Stimulated activated naive CD8-positive, alpha-beta T cell treated with anti-CD3 and anti-CD28 coated beads, Interleukin-15, Interleukin-2, amounts not matched to agents 100 ng/mL and 50 ng/mL, for 24 hours (primary cell): Measurements from ENCODE around the gene COMTD1.
"Not testable (repeated sequence)": the region's sequence is repeated elsewhere in the genome, so short reads cannot be mapped to it uniquely, and the experiment has no call there.

Source experiments
- H3K27ac Mint-ChIP-seq: one replicate; pipeline ENCODE4 v1.8.0; 2021; ENCODE audit warnings: mild to moderate bottlenecking, mixed read lengths
- H3K27me3 Mint-ChIP-seq: one replicate; pipeline ENCODE4 v1.8.0; 2021; ENCODE audit warnings: mixed read lengths
- H3K36me3 Mint-ChIP-seq: one replicate; pipeline ENCODE4 v1.8.0; 2021; ENCODE audit warnings: low read depth, mixed read lengths
- H3K4me1 Mint-ChIP-seq: one replicate; pipeline ENCODE4 v1.8.0; 2021; ENCODE audit warnings: low read depth, mixed read lengths
- H3K4me3 Mint-ChIP-seq: one replicate; pipeline ENCODE4 v1.8.0; 2021; ENCODE audit warnings: mild to moderate bottlenecking, mixed read lengths
- H3K9me3 Mint-ChIP-seq: one replicate; pipeline ENCODE4 v1.8.0; 2021; ENCODE audit warnings: mixed read lengths

COMTD1 gene

DNA sequence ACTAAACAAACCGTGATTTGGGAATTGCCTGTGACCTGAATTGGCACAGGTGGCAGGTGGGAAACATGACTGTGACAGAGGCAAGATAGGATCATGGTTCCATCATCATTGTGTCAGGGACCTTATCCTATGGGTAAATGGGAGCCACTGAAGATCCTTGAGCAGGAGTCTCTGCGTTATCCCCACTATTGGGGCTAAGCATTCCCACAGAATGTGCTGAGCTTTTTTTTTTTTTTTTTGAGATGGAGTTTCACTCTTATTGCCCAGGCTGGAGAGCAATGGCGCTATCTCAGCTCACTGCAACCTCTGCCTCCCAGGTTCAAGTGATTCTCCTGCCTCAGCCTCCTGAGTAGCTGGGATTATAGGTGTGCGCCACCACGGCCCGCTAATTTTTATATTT lies 35.8 kb downstream of the COMTD1 start:
- not testable (repeated sequence) for H3K27me3 Mint-ChIP-seq, H3K27ac Mint-ChIP-seq, H3K4me1 Mint-ChIP-seq, H3K9me3 Mint-ChIP-seq, H3K36me3 Mint-ChIP-seq, H3K4me3 Mint-ChIP-seq

DNA sequence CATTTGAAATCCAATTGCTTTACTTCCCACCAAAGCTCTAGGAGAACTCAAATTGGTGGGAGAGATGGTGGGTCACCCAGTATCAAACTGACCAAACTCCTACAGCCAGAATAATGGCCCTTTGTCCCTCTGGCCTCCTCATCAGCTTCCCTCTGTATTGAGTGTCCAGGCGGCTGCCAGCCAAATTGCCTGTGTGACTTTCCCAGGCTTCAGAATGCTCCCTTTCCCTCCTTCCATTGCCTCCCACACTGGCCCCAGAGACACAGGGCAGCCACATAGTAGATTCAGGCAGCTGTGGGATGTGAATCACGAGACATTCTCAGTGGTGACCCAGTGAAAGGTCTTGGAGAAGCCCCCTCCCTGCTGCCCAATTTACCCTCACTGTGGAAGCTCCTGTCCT lies 37.9 kb downstream of the COMTD1 start:
- no peak overlapping the region for H3K27ac Mint-ChIP-seq
- H3K27me3 Mint-ChIP-seq, result no peaks in the 10 kb centered on the region
- H3K36me3 Mint-ChIP-seq, result no peaks in the 10 kb centered on the region
- H3K9me3 Mint-ChIP-seq, result no peaks in the 10 kb centered on the region
- no peaks in the 10 kb centered on the region for H3K4me1 Mint-ChIP-seq
- no peak overlapping the region for H3K4me3 Mint-ChIP-seq

DNA sequence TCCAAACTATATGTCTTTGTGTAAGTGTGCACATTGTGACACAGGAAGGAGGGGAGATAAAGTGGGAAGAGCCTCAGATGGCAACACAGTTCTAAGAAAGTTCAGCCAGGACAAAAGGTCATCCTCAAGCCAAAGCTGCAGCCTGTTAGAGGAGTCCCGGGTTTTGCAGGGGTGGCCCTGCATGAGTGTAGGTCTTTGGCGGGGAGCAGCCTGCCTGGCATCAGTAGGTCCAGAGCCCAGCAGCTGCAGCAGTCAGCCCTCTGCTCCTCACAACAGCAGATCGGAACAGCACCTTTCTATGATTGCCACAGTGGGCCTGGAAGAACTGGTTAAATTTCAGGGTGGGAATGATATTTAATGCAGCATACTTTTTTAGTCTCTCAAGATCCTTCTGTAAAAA lies 38.7 kb downstream of the COMTD1 start:
- H3K27me3 Mint-ChIP-seq, result no peaks in the 10 kb centered on the region
- peaks cover under 1% of the 10 kb centered on the region for H3K36me3 Mint-ChIP-seq
- no peaks in the 10 kb centered on the region for H3K4me1 Mint-ChIP-seq
- H3K27ac Mint-ChIP-seq, result peak overlapping the region; percentile 21
- H3K4me3 Mint-ChIP-seq, result no peak overlapping the region
- no peaks in the 10 kb centered on the region for H3K9me3 Mint-ChIP-seq

DNA sequence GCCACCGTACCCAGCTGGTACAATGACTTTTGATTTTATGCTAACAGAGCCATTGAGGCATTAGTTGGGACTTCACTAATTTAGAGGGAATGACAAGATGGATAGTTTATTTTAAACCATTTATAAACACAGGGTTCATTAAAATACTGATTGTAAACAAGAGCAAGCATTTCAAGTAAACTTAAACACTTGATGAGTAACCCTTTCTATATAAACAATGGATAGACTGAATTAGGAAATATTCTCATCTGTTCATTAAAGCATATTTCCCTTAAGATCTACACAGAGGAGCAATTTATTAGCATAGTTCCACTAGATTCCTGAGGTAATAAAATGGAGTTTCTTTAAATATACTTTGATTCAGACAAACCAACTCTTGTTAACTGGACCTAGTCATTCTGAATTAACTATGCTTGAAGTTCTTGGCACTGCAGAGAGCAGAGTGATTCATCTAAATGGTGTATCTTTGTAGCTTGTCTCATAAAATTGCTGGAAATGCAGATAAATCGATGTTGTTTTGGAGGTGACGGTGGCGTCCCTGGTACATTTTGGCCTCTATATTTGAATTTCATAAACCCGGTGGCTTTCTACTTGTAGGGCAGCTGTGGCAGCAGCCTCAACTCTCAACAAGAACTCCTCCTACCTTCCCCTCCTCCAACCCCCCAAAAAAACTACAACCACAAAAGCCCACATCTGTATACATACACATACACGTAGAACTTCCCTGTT lies 40.6 kb downstream of the COMTD1 start:
- Mint-ChIP-seq H3K4me1 (no peaks in the 10 kb centered on the region), H3K4me3 (no peak overlapping the region), H3K27ac (no peak overlapping the region), H3K9me3 (no peaks in the 10 kb centered on the region), H3K27me3 (no peaks in the 10 kb centered on the region), H3K36me3 (peaks cover 4% of the 10 kb centered on the region)

DNA sequence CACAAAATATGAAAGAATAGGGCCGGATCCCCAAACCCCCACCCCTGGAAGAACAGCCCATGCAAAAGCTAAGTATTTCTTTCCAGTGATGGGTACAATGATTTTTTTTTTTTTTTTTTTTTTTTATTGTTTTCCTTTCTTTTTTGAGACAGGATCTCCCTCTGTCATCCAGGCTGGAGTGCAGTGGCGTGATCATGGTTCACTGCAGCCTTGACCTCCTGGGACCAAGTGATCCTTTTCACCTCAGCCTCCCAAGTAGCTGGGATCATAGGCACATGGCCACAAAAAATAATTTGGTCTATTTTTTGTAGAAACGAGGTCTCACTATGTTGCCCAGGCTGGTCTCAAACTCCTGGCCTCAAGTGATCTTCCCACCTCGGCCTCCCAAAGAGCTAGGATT lies 41.1 kb downstream of the COMTD1 start:
- H3K36me3 Mint-ChIP-seq, H3K9me3 Mint-ChIP-seq, H3K4me3 Mint-ChIP-seq, H3K27ac Mint-ChIP-seq, H3K4me1 Mint-ChIP-seq, H3K27me3 Mint-ChIP-seq: not testable (repeated sequence)

DNA sequence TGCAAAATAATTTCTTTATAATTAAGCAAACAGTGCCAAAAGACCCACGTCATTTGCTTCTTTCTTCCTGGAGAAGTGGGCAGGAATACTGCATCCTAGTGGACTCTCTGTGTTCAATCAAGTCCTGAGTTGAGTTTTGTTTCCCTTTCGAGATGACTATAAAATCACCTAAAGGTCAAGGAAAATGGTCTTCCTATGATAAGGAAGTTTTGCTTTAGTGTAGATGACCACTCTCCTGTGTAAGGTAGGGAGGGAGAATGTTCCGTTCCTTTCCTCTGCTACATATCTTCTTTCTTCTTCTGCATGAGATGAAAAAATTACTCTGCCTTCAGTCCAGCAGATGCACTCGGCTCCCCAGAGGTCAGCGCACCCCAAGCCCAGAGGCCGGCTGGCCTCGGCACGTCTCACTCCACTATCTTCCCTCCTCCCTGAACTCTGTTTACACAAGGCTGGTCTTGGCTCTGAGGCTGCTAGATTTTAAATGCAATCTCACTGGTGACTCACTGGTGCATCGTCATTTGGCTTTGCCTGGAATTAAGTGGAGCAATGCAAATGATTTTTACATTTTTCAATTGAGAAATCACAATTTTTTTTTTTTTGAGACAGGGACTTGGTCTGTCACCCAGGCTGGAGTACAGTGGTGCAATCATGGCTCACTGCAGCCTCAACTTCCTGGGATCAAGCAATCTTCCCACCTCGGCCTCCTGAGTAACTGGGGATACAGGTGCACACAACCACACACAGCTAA lies 43.8 kb downstream of the COMTD1 start:
- H3K36me3 Mint-ChIP-seq, result peaks cover 4% of the 10 kb centered on the region
- H3K9me3 Mint-ChIP-seq, result no peaks in the 10 kb centered on the region
- no peaks in the 10 kb centered on the region for H3K27me3 Mint-ChIP-seq
- peaks cover 10% of the 10 kb centered on the region for H3K4me1 Mint-ChIP-seq
- H3K27ac Mint-ChIP-seq, result no peak overlapping the region
- H3K4me3 Mint-ChIP-seq, result no peak overlapping the region

DNA sequence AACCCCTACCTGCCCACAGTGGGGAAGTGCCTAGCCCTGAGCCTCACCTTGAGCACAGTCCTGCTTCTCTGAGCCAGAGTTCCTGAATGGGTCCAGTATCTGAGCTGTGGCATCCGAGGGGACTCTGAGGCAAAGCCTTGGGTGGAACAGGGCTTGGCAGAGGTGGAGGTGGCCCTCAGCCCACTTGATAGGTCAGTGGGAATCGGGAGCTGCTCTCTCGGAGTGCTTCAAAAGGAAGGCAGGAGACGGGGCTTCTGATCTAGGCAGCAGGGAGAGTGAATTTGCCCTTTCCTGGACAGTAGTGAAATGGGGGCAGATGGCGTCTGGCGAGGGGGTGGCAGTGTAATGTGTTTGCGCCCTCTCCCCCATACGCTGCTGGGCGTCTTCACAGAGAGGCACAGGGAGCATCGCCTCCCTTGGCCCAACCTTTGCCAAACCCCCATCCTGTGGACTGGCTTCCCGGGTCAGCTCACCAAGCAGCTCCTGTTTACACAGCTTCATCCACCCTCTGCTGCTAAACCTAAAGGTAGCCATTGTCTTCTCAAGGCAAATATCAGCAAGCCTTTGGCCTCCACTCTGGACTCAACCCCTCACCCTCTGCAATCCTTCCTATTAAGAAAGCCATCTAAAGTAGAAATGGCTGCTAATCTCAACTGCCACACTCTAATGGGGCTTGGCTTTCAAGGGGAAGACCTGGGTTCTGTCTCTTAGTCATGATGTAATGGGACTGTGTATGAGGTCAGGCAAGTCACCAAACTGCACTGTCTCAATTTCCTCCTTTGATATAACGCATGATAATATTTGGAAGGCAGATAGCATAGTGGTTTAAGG lies 46.3 kb downstream of the COMTD1 start:
- Mint-ChIP-seq H3K27ac (no peak overlapping the region), H3K27me3 (no peaks in the 10 kb centered on the region), H3K4me3 (no peak overlapping the region), H3K9me3 (no peaks in the 10 kb centered on the region), H3K36me3 (peaks cover 4% of the 10 kb centered on the region), H3K4me1 (peaks cover 10% of the 10 kb centered on the region)

DNA sequence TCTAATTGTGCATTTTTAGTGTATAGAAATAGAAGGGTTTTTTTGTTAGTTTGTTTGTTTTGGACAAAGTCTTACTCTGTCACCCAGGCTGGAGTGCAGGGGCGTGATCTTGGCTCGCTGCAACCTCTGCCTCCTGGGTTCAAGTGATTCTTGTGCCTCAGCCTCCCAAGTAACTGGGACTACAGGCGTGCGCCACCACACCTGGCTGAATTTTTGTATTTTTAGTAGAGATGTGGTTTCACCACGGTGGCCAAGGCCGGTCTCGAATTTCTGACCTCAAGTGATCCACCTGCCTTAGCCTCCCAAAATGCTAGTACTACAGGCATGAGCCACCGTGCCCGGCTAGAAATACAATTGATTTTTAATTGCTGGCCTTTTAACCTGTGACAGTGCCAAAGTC lies 47.2 kb downstream of the COMTD1 start:
- peak overlapping the region; percentile 45 for H3K27ac Mint-ChIP-seq
- H3K27me3 Mint-ChIP-seq, H3K4me3 Mint-ChIP-seq, H3K9me3 Mint-ChIP-seq, H3K36me3 Mint-ChIP-seq, H3K4me1 Mint-ChIP-seq: not testable (repeated sequence)

DNA sequence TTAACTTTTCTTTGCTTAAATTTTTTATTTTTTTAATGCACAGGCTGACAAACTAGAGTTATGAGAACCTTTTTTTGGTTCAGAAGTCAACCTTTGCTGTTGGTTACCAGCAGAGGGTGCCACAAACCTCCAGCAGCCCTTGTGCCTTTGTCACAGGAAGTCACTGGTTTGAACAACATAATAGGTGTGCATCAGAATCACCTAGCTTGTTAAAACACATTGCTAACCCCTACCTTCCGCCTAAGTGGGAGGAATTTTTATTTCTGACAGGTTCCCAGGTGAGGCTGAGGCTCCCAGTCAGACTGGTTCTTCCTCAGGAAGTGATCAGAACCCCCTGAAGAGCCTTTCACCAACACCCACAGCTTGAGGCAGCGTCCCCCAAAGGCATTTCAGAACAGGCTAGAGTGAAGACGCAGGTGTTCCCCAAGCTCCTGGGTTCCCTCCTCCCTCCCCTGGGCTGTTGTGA lies 47.8 kb downstream of the COMTD1 start:
- peaks cover 10% of the 10 kb centered on the region for H3K4me1 Mint-ChIP-seq
- no peak overlapping the region for H3K4me3 Mint-ChIP-seq
- H3K27ac Mint-ChIP-seq, result peak overlapping the region; percentile 45
- H3K36me3 Mint-ChIP-seq, result peaks cover 7% of the 10 kb centered on the region
- no peaks in the 10 kb centered on the region for H3K9me3 Mint-ChIP-seq
- no peaks in the 10 kb centered on the region for H3K27me3 Mint-ChIP-seq

DNA sequence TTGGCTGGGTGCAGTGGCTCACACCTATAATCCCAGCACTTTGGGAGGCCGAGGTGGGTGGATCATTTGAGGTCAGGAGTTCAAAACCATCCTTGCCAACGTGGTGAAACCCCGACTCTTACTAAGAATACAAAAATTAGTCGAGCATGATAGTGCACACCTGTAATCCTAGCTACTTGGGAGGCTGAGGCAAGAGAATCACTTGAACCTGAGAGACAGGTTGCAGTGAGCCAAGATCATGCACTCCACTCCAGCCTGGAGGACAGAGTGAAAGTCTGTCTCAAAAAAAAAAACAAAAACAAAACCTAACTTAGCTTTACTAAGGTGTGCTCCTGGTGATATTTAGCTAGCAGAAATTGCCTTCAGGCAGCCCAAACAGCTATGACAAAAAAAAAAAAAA lies 49.4 kb downstream of the COMTD1 start:
- Mint-ChIP-seq H3K4me1 (peaks cover 21% of the 10 kb centered on the region), H3K4me3 (no peak overlapping the region), H3K36me3 (peaks cover 14% of the 10 kb centered on the region), H3K27ac (no peak overlapping the region), H3K27me3 (no peaks in the 10 kb centered on the region), H3K9me3 (no peaks in the 10 kb centered on the region)
